OCI-LY3 (cell line): ENCODE measurements around the gene NOXO1.

ENCODE experiments used
- H2AFZ ChIP-seq: fragments of 200-600, 300-600 bp; shearing (Covaris generic); 2 replicates; pipeline ENCODE4 v1.6.0; 2014; ENCODE audit warnings: antibody characterized with exemption, low read depth, low read length
- H3K27ac ChIP-seq: fragments of 200-600, 300-600 bp; sonication (generic); 2 replicates; pipeline ENCODE4 v1.5.1; 2014; ENCODE audit warnings: mild to moderate bottlenecking, low read length, moderate library complexity, mixed read lengths
- H3K27me3 ChIP-seq: fragments of 200-600, 300-600 bp; sonication (generic); 2 replicates; pipeline ENCODE4 v1.6.1; 2014; ENCODE audit warnings: low read depth, low read length, mixed read lengths
- H3K36me3 ChIP-seq: fragments of 200-600, 300-600 bp; sonication (generic); replicated peaks from 2 replicates; pipeline ENCODE3; 2014; ENCODE audit warnings: low read depth, low read length, mixed read lengths
- H3K4me1 ChIP-seq: fragments of 300-600, 200-600 bp; sonication (generic); 2 replicates; pipeline ENCODE4 v1.6.1; 2014; ENCODE audit warnings: low read length, mixed read lengths
- H3K4me2 ChIP-seq: fragments of 200-600, 300-600 bp; sonication (generic); 2 replicates; pipeline ENCODE4 v1.6.1; 2014; ENCODE audit warnings: low read length, mixed read lengths
- H3K4me3 ChIP-seq: fragments of 300-600, 200-600 bp; sonication (generic); 2 replicates; pipeline ENCODE4 v1.5.1; 2014; ENCODE audit warnings: antibody characterized with exemption, mild to moderate bottlenecking, low read length, moderate library complexity
- H3K79me2 ChIP-seq: fragments of 300-600, 200-600 bp; shearing (Covaris generic); 2 replicates; pipeline ENCODE4 v1.6.1; 2014; ENCODE audit warnings: mild to moderate bottlenecking, low read length, mixed read lengths
- H3K9ac ChIP-seq: fragments of 300-600, 200-600 bp; shearing (Covaris generic); 2 replicates; pipeline ENCODE4 v1.6.0; 2014; ENCODE audit warnings: mild to moderate bottlenecking, low read length, moderate library complexity
- H3K9me3 ChIP-seq: fragments of 200-600, 300-600 bp; shearing (Covaris generic); 2 replicates; pipeline ENCODE4 v1.6.1; 2014; ENCODE audit warnings: low read length, mixed read lengths; ENCODE audit not compliant: insufficient read depth
- H4K20me1 ChIP-seq: fragments of 200-600, 300-600 bp; sonication (generic); 2 replicates; pipeline ENCODE4 v1.6.1; 2016; ENCODE audit warnings: low read length, mixed read lengths; ENCODE audit not compliant: insufficient read depth
- EZH2phosphoT487 ChIP-seq: fragments of 200-600 bp; shearing (Covaris generic); IDR thresholded peaks from 2 replicates; pipeline ENCODE4 v1.6.1; 2018; ENCODE audit warnings: antibody characterized with exemption, mixed run types, low read depth
- TF ChIP-seq, protein P1 (sequence below): fragments of 200-600, 300-600 bp; sonication (generic); IDR thresholded peaks from 2 replicates; pipeline ENCODE4 v1.5.1; 2014; ENCODE audit warnings: antibody characterized with exemption, low read length, low read depth

The NOXO1 gene

DNA sequence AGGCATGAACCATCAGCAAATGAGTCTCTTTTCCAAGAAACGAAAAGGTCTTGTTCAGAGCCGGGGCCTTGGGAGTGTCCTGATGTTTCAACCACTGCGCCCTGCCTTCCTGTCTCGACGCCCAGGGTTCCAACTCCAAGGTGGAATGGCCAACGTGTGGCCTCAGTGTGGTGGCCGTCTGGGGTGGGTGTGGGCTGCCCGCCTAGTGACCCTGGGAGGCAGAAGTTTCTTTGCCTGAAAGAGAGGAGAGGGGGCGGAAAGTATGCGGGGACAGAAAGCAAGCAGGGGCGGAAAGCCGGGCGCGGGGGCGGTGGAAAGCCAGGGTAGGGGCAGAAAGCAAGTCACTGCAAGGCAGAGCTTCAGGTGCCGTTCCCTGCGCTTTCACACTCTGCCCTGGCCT, 42.4 kb downstream of the NOXO1 start:
- Histone ChIP-seq H3K79me2 (peaks cover 19% of the 10 kb centered on the region), H3K27ac (no peak overlapping the region), H2AFZ (no peak overlapping the region), H3K9ac (no peak overlapping the region), H3K9me3 (no peaks in the 10 kb centered on the region), H3K4me3 (no peak overlapping the region), H3K36me3 (peaks cover 32% of the 10 kb centered on the region), H3K27me3 (no peaks in the 10 kb centered on the region), H3K4me1 (peaks cover 23% of the 10 kb centered on the region), H4K20me1 (peaks cover 15% of the 10 kb centered on the region), H3K4me2 (no peak overlapping the region)
- TF ChIP-seq EZH2phosphoT487, result no peak
- TF ChIP-seq, protein P1, sequence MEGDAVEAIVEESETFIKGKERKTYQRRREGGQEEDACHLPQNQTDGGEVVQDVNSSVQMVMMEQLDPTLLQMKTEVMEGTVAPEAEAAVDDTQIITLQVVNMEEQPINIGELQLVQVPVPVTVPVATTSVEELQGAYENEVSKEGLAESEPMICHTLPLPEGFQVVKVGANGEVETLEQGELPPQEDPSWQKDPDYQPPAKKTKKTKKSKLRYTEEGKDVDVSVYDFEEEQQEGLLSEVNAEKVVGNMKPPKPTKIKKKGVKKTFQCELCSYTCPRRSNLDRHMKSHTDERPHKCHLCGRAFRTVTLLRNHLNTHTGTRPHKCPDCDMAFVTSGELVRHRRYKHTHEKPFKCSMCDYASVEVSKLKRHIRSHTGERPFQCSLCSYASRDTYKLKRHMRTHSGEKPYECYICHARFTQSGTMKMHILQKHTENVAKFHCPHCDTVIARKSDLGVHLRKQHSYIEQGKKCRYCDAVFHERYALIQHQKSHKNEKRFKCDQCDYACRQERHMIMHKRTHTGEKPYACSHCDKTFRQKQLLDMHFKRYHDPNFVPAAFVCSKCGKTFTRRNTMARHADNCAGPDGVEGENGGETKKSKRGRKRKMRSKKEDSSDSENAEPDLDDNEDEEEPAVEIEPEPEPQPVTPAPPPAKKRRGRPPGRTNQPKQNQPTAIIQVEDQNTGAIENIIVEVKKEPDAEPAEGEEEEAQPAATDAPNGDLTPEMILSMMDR, result no peak

- Histone ChIP-seq H3K27ac (no peak overlapping the region), H3K4me2 (no peak overlapping the region), H3K9ac (no peak overlapping the region), H2AFZ (no peak overlapping the region), H3K9me3 (no peaks in the 10 kb centered on the region), H4K20me1 (peaks cover 15% of the 10 kb centered on the region), H3K4me1 (peaks cover 21% of the 10 kb centered on the region), H3K4me3 (no peak overlapping the region), H3K27me3 (no peaks in the 10 kb centered on the region), H3K36me3 (peaks cover 32% of the 10 kb centered on the region), H3K79me2 (peaks cover 19% of the 10 kb centered on the region)
- TF ChIP-seq EZH2phosphoT487, result no peak
- TF ChIP-seq, protein P1, result no peak
Observed at GRCh38 chr16:1938316-1938715, 43.0 kb downstream of the NOXO1 start.

GRCh38 chr16:1936945-1937479, 44.3 kb downstream of the NOXO1 start:
- no peak overlapping the region for H3K9ac ChIP-seq
- peaks cover 15% of the 10 kb centered on the region for H4K20me1 ChIP-seq
- H3K79me2 ChIP-seq, result peaks cover 9% of the 10 kb centered on the region
- H3K4me1 ChIP-seq, result peaks cover 19% of the 10 kb centered on the region
- H2AFZ ChIP-seq, result no peak overlapping the region
- no peaks in the 10 kb centered on the region for H3K27me3 ChIP-seq
- peaks cover 32% of the 10 kb centered on the region for H3K36me3 ChIP-seq
- H3K4me3 ChIP-seq, result no peak overlapping the region
- H3K4me2 ChIP-seq, result no peak overlapping the region
- H3K9me3 ChIP-seq, result no peaks in the 10 kb centered on the region
- no peak overlapping the region for H3K27ac ChIP-seq
- TF ChIP-seq EZH2phosphoT487, result no peak
- TF ChIP-seq, protein P1, result no peak

GRCh38 chr16:1933097-1933661, 48.1 kb downstream of the NOXO1 start:
- Histone ChIP-seq H3K9me3 (no peaks in the 10 kb centered on the region), H3K27ac (no peak overlapping the region), H4K20me1 (no peaks in the 10 kb centered on the region), H3K4me3 (no peak overlapping the region), H3K9ac (no peak overlapping the region), H3K27me3 (no peaks in the 10 kb centered on the region), H3K4me1 (peaks cover 8% of the 10 kb centered on the region; the same call in 1 of the 2 replicates), H3K79me2 (no peaks in the 10 kb centered on the region), H3K36me3 (peaks cover 11% of the 10 kb centered on the region), H2AFZ (no peak overlapping the region), H3K4me2 (no peak overlapping the region)
- TF ChIP-seq, protein P1, result no peak
- no peak for TF ChIP-seq EZH2phosphoT487
